Fibroblast of the conjunctiva (primary cell): ENCODE measurements around the gene C11orf21.

Experiments used
- DNase-seq: peaks from one replicate; pipeline ENCODE4 v3.0.0-alpha.2; 2010; ENCODE audit warnings: low read depth

The C11orf21 gene

GRCh38 chr11:2271077-2271326 is 30.7 kb downstream of the C11orf21 start:
- no peak for DNase-seq

- no peak for DNase-seq
Measured at GRCh38 chr11:2270322-2271076, 31.2 kb downstream of the C11orf21 start, which contains the start of gene ASCL2. Gene ASCL2, minus strand, starts transcription at chr11:2270588. Its CDS starts 256 bp downstream, at chr11:2270332.

- peak; percentile 13 for DNase-seq
Measured at GRCh38 chr11:2269601-2270321, 32.0 kb downstream of the C11orf21 start.

- DNase-seq, result no peak
Measured at GRCh38 chr11:2268729-2269600, 32.8 kb downstream of the C11orf21 start.

- no peak for DNase-seq
Measured at GRCh38 chr11:2267851-2268728, 33.6 kb downstream of the C11orf21 start.

GRCh38 chr11:2267306-2267850 is 34.3 kb downstream of the C11orf21 start:
- no peak for DNase-seq

GRCh38 chr11:2266586-2267305 is 35.0 kb downstream of the C11orf21 start:
- no peak for DNase-seq

GRCh38 chr11:2265854-2266585 is 35.7 kb downstream of the C11orf21 start:
- DNase-seq, result no peak

GRCh38 chr11:2265396-2265795 is 36.3 kb downstream of the C11orf21 start:
- DNase-seq, result no peak

GRCh38 chr11:2264366-2265053 is 37.2 kb downstream of the C11orf21 start:
- no peak for DNase-seq

GRCh38 chr11:2263724-2264360 is 37.9 kb downstream of the C11orf21 start:
- no peak for DNase-seq

- no peak for DNase-seq
Measured at GRCh38 chr11:2263071-2263565, 38.6 kb downstream of the C11orf21 start.

- DNase-seq, result no peak
Measured at GRCh38 chr11:2262301-2263070, 39.2 kb downstream of the C11orf21 start.

- no peak for DNase-seq
Measured at GRCh38 chr11:2261436-2262230, 40.1 kb downstream of the C11orf21 start.

- no peak for DNase-seq
Measured at GRCh38 chr11:2260491-2261364, 41.0 kb downstream of the C11orf21 start.

- no peak for DNase-seq
Measured at GRCh38 chr11:2259897-2260451, 41.7 kb downstream of the C11orf21 start.
